ENCODE measurements around the gene PRKG1. TPM values are rescaled to one million over a fixed set of nuclear protein-coding genes. Genes with fewer than 3 reads are reported as not detected.

Gene PRKG1
- total RNA-seq, 4 donors from 2014 or later: 26.5 to 72.3 (median 58.1) TPM

DNA sequence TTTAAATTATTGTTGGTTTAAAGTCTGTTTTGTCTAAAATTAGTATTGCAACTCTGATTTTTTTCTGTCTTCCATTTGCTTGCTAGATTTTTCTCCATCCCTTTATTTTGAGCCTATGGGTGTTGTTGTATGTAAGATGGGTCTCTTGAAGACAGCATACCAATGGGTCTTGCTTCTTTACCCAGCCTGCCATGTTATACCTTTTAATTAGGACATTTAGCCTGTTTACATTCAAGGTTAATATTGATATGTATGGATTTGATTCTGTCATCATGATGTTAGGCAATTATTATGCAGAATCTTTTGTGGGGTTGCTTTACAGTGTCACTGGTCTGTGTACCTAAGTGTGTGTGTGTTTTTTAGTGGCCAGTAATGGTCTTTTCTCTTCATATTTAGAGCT lies 906.5 kb downstream of the PRKG1 start:
- no peak for DNase-seq
- intact Hi-C loops (cut with DNase I): no loop called here

DNA sequence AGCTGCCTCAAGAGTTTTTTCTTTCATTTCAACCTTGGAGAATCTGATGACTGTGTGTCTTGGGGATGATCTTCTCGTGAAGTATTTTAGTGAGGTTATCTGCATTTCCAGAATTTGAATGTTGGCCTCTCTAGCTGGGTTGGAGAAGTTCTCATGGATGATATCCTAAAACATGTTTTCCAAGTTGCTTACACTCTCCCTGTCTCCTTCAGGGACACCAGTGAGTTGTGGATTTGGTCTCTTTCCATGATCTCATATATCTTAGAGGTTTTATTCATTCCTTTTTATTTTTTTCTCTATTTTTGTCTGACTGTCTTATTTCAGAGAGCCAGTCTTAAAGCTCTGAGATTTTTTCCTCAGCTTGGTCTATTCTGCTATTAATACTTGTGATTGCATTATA lies 907.4 kb downstream of the PRKG1 start:
- TF ChIP-seq POLR2A (IDR thresholded peaks at IDR 0.05): no peak
- TF ChIP-seq, protein P1, sequence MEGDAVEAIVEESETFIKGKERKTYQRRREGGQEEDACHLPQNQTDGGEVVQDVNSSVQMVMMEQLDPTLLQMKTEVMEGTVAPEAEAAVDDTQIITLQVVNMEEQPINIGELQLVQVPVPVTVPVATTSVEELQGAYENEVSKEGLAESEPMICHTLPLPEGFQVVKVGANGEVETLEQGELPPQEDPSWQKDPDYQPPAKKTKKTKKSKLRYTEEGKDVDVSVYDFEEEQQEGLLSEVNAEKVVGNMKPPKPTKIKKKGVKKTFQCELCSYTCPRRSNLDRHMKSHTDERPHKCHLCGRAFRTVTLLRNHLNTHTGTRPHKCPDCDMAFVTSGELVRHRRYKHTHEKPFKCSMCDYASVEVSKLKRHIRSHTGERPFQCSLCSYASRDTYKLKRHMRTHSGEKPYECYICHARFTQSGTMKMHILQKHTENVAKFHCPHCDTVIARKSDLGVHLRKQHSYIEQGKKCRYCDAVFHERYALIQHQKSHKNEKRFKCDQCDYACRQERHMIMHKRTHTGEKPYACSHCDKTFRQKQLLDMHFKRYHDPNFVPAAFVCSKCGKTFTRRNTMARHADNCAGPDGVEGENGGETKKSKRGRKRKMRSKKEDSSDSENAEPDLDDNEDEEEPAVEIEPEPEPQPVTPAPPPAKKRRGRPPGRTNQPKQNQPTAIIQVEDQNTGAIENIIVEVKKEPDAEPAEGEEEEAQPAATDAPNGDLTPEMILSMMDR (IDR thresholded peaks at IDR 0.05): no peak
- H3K9me3 ChIP-seq: no peaks in the 10 kb centered on the region
- DNase-seq: no peak
- no peaks in the 10 kb centered on the region for H3K27me3 ChIP-seq
- no peak overlapping the region for H3K4me3 ChIP-seq (replicated peaks in 1 of 3)
- no peak overlapping the region for H3K27ac ChIP-seq
- WGBS, 2 donors: 81 to 83% methylated on average over 1 of the region's 1 CpG
- H3K36me3 ChIP-seq: no peaks in the 10 kb centered on the region
- no peaks in the 10 kb centered on the region for H3K4me1 ChIP-seq
- intact Hi-C loops (cut with DNase I): no loop called here

More for the DNA sequence above, 906.5 kb downstream of the PRKG1 start:
- no peaks in the 10 kb centered on the region for H3K9me3 ChIP-seq
- H3K27ac ChIP-seq: no peak overlapping the region
- TF ChIP-seq, protein P1 (IDR thresholded peaks at IDR 0.05): no peak
- TF ChIP-seq POLR2A (IDR thresholded peaks at IDR 0.05): no peak
- no peaks in the 10 kb centered on the region for H3K4me1 ChIP-seq
- H3K36me3 ChIP-seq: no peaks in the 10 kb centered on the region
- H3K27me3 ChIP-seq: no peaks in the 10 kb centered on the region
- no peak overlapping the region for H3K4me3 ChIP-seq (replicated peaks in 1 of 3)

DNA sequence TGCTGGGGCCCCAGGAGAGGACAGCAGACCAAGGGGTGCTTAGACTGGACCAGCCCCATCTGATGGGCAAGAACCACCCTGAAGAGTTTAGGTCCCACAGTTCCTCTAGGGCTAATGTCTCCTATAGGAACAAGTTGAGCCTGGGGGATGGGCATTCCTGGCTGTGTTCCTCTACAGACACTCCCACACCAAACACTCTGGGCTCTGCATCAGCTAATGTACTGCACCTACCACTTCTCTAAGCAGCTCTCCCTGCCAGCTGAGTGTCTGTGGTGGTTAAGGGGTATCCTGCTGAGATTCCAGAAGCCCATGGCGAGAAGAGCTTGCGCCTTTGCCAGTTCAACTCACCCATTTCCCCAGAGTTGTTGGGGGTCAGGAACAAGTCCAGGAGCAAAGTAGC lies 909.2 kb downstream of the PRKG1 start:
- Histone ChIP-seq H3K27ac (no peak overlapping the region), H3K4me1 (no peaks in the 10 kb centered on the region), H3K9me3 (no peaks in the 10 kb centered on the region), H3K36me3 (no peaks in the 10 kb centered on the region), H3K4me3 (replicated peaks in 1 of 3) (no peak overlapping the region), H3K27me3 (no peaks in the 10 kb centered on the region)
- intact Hi-C loops (cut with DNase I): no loop called here
- WGBS, 2 donors: 97 to 100% methylated on average over 2 of the region's 2 CpGs
- DNase-seq: no peak
- TF ChIP-seq POLR2A (IDR thresholded peaks at IDR 0.05): no peak
- TF ChIP-seq, protein P1 (IDR thresholded peaks at IDR 0.05): no peak

DNA sequence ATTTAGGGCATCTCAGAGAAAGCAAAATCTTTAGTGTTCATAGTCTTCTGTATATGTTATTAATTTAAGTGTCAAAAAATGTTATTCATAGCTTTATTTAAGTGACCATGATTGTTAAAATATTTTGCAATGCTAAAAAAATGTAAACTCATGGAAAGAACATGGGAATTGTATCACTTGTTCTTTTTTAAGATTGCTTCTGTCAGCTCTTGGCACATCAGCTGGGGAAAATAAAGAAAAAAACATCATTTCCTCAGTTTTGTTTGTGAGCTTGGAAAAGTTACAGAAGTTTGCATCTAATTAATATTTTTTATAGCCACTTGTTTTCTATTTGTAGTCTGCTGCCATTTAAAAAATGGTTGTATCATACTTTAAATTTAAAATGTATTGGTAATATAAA lies 911.0 kb downstream of the PRKG1 start:
- no peak for DNase-seq
- intact Hi-C loops (cut with DNase I): no loop called here
- H3K27me3 ChIP-seq: no peaks in the 10 kb centered on the region
- H3K27ac ChIP-seq: no peak overlapping the region
- no peaks in the 10 kb centered on the region for H3K9me3 ChIP-seq
- H3K4me1 ChIP-seq: no peaks in the 10 kb centered on the region
- TF ChIP-seq POLR2A (IDR thresholded peaks at IDR 0.05): no peak
- TF ChIP-seq, protein P1 (IDR thresholded peaks at IDR 0.05): no peak
- no peak overlapping the region for H3K4me3 ChIP-seq (replicated peaks in 1 of 3)
- H3K36me3 ChIP-seq: no peaks in the 10 kb centered on the region

DNA sequence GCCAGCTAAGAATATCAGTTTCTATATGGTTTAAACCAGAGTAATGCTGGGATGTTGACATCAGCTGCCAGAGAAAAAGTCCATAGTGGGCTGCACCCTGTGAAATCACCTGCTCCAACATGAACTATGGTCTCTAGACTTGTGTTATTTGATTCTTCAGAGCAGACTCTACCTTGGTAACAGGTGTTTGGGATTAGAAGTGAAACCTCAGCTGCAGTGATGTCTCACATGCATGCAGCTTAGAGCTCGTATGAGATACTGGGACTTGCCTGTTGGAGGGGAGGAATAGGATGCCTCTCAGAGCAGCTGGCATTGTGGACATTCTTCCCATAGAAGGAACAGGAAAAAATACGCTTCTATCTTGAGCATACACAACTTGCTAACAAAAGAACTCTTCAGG lies 912.2 kb downstream of the PRKG1 start:
- intact Hi-C loops (cut with DNase I): no loop called here
- no peak for DNase-seq
- Histone ChIP-seq H3K27ac (no peak overlapping the region), H3K4me1 (no peaks in the 10 kb centered on the region), H3K4me3 (replicated peaks in 1 of 3) (no peak overlapping the region), H3K27me3 (no peaks in the 10 kb centered on the region), H3K36me3 (no peaks in the 10 kb centered on the region), H3K9me3 (no peaks in the 10 kb centered on the region)
- no peak for TF ChIP-seq POLR2A (IDR thresholded peaks at IDR 0.05)
- TF ChIP-seq, protein P1 (IDR thresholded peaks at IDR 0.05): no peak
- WGBS, 2 donors: 42 to 72% methylated on average over 2 of the region's 2 CpGs
